Ectodermal cell (in vitro differentiated cells): Measurements from ENCODE around the gene KLF11.
"Not testable (repeated sequence)": the region's sequence is repeated elsewhere in the genome, so short reads cannot be mapped to it uniquely, and the experiment has no call there.

Experiments used
- H3K27ac ChIP-seq: 2 replicates; pipeline ENCODE4 v1.7.0; 2013; ENCODE audit warnings: mild to moderate bottlenecking, low read depth, low read length; ENCODE audit not compliant: insufficient read depth, poor library complexity, severe bottlenecking
- H3K27me3 ChIP-seq: 2 replicates; pipeline ENCODE4 v1.7.0; 2013; ENCODE audit warnings: mild to moderate bottlenecking, low read length; ENCODE audit not compliant: insufficient read depth, control insufficient read depth, poor library complexity, severe bottlenecking
- H3K36me3 ChIP-seq: one replicate; pipeline ENCODE4 v1.7.0; 2013; ENCODE audit warnings: low read length; ENCODE audit not compliant: control insufficient read depth, insufficient read depth
- H3K4me1 ChIP-seq: one replicate; pipeline ENCODE4 v1.7.0; 2013; ENCODE audit warnings: low read length; ENCODE audit not compliant: control insufficient read depth, insufficient read depth
- H3K4me3 ChIP-seq: 2 replicates; pipeline ENCODE4 v1.7.0; 2013; ENCODE audit warnings: low read depth, low read length, control low read depth; ENCODE audit not compliant: insufficient read depth
- H3K9me3 ChIP-seq: 2 replicates; pipeline ENCODE4 v1.7.0; 2013; ENCODE audit warnings: mild to moderate bottlenecking, low read length, moderate library complexity; ENCODE audit not compliant: control insufficient read depth
- WGBS, 2 experiments: methylation state at CpG; one replicate each; pipeline ENCODE4 v1.1.7; 2013; ENCODE audit warnings: missing lambda C conversion rate in 2 of 2; 5-methylcytosine and 5-hydroxymethylcytosine counted together

KLF11 gene

GRCh38 chr2:10084223-10084865 lies 41.0 kb downstream of the KLF11 start:
- no peaks in the 10 kb centered on the region for H3K36me3 ChIP-seq
- H3K4me1 ChIP-seq = peaks cover 6% of the 10 kb centered on the region
- peaks cover 46% of the 10 kb centered on the region for H3K27me3 ChIP-seq
- WGBS, 2 experiments = 91% methylated on average over 12 of the region's 12 CpGs
- H3K9me3 ChIP-seq = no peaks in the 10 kb centered on the region
- no peak overlapping the region for H3K4me3 ChIP-seq
- no peak overlapping the region for H3K27ac ChIP-seq

GRCh38 chr2:10085043-10085667 lies 41.8 kb downstream of the KLF11 start:
- no peaks in the 10 kb centered on the region for H3K9me3 ChIP-seq
- H3K4me3 ChIP-seq = no peak overlapping the region
- 73 to 78% methylated on average over 5 to 6 of the region's 6 CpGs for WGBS, 2 experiments
- H3K27me3 ChIP-seq = peaks cover 38% of the 10 kb centered on the region
- H3K27ac ChIP-seq = no peak overlapping the region
- no peaks in the 10 kb centered on the region for H3K36me3 ChIP-seq
- H3K4me1 ChIP-seq = peaks cover 6% of the 10 kb centered on the region

GRCh38 chr2:10085668-10086059 lies 42.3 kb downstream of the KLF11 start:
- Histone ChIP-seq H3K4me3 (no peak overlapping the region), H3K27me3 (peaks cover 33% of the 10 kb centered on the region)
- WGBS, 2 experiments = 93 to 96% methylated on average over 11 of the region's 11 CpGs

GRCh38 chr2:10086950-10087349 lies 43.6 kb downstream of the KLF11 start:
- 78 to 79% methylated on average over 4 of the region's 4 CpGs for WGBS, 2 experiments
- Histone ChIP-seq H3K27ac (no peak overlapping the region), H3K4me1 (no peaks in the 10 kb centered on the region), H3K27me3 (peaks cover 20% of the 10 kb centered on the region), H3K9me3 (no peaks in the 10 kb centered on the region), H3K4me3 (no peak overlapping the region), H3K36me3 (no peaks in the 10 kb centered on the region)

More at GRCh38 chr2:10085668-10086059, 42.3 kb downstream of the KLF11 start:
- Histone ChIP-seq H3K36me3 (no peaks in the 10 kb centered on the region), H3K27ac (no peak overlapping the region), H3K4me1 (peaks cover 5% of the 10 kb centered on the region), H3K9me3 (no peaks in the 10 kb centered on the region)

GRCh38 chr2:10087360-10087759 lies 44.0 kb downstream of the KLF11 start:
- H3K36me3 ChIP-seq = no peaks in the 10 kb centered on the region
- no peak overlapping the region for H3K27ac ChIP-seq
- H3K9me3 ChIP-seq = no peaks in the 10 kb centered on the region
- WGBS, 2 experiments = 90 to 92% methylated on average over 8 of the region's 8 CpGs
- peaks cover 16% of the 10 kb centered on the region for H3K27me3 ChIP-seq
- no peaks in the 10 kb centered on the region for H3K4me1 ChIP-seq
- no peak overlapping the region for H3K4me3 ChIP-seq

- H3K27ac ChIP-seq = no peak overlapping the region
- H3K27me3 ChIP-seq = no peaks in the 10 kb centered on the region
- no peaks in the 10 kb centered on the region for H3K9me3 ChIP-seq
- 44 to 46% methylated on average over 5 of the region's 5 CpGs for WGBS, 2 experiments
- H3K36me3 ChIP-seq = no peaks in the 10 kb centered on the region
- H3K4me3 ChIP-seq = no peak overlapping the region
- peaks cover 8% of the 10 kb centered on the region for H3K4me1 ChIP-seq
Measured at GRCh38 chr2:10089565-10090190, 46.3 kb downstream of the KLF11 start.

- no peak overlapping the region for H3K27ac ChIP-seq
- WGBS, 2 experiments = 94 to 95% methylated on average over 52 of the region's 52 CpGs
- H3K9me3 ChIP-seq = no peaks in the 10 kb centered on the region
- no peaks in the 10 kb centered on the region for H3K27me3 ChIP-seq
- H3K4me1 ChIP-seq = peaks cover 9% of the 10 kb centered on the region
- H3K36me3 ChIP-seq = no peaks in the 10 kb centered on the region
- no peak overlapping the region for H3K4me3 ChIP-seq
Measured at GRCh38 chr2:10091182-10091888, 48.0 kb downstream of the KLF11 start.

GRCh38 chr2:10091889-10092244 lies 48.5 kb downstream of the KLF11 start:
- H3K4me1 ChIP-seq = peaks cover 11% of the 10 kb centered on the region
- not testable (repeated sequence) for H3K27me3 ChIP-seq, H3K4me3 ChIP-seq, H3K9me3 ChIP-seq, H3K27ac ChIP-seq, H3K36me3 ChIP-seq
- 92 to 96% methylated on average over 2 of the region's 2 CpGs for WGBS, 2 experiments

- 86 to 89% methylated on average over 11 to 13 of the region's 13 CpGs for WGBS, 2 experiments
- no peak overlapping the region for H3K27ac ChIP-seq
- H3K9me3 ChIP-seq = no peaks in the 10 kb centered on the region
- no peaks in the 10 kb centered on the region for H3K27me3 ChIP-seq
- H3K4me1 ChIP-seq = peaks cover 11% of the 10 kb centered on the region
- no peak overlapping the region for H3K4me3 ChIP-seq
- H3K36me3 ChIP-seq = no peaks in the 10 kb centered on the region
Measured at GRCh38 chr2:10094271-10094814, 51.0 kb downstream of the KLF11 start.

GRCh38 chr2:10095175-10095574 lies 51.8 kb downstream of the KLF11 start:
- no peak overlapping the region for H3K4me3 ChIP-seq
- H3K27me3 ChIP-seq = no peaks in the 10 kb centered on the region
- no peaks in the 10 kb centered on the region for H3K9me3 ChIP-seq
- H3K36me3 ChIP-seq = no peaks in the 10 kb centered on the region
- WGBS, 2 experiments = 74 to 75% methylated on average over 9 of the region's 9 CpGs
- H3K4me1 ChIP-seq = peaks cover 11% of the 10 kb centered on the region
- H3K27ac ChIP-seq = no peak overlapping the region
